OCI-LY7 (cell line): ENCODE measurements around the gene DFFB. TPM values are rescaled to one million over a fixed set of nuclear protein-coding genes. Genes with fewer than 3 reads are reported as not detected.

Experiments
- BruUV-seq: library from RNA; stranded (reverse); fragments of 400-500 nt; replicated peaks from 2 replicates; lab custom pipeline; 2021; lab: Mats Ljungman, UMichigan
- CTCF ChIA-PET: fragments of 300-600 bp; sonication (Branson Sonifier 250); formaldehyde crosslinking; loops from one replicate; lab custom pipeline; 2022; ENCODE audit warnings: antibody characterized with exemption; ENCODE audit not compliant: unreplicated experiment; lab: Charles Lee
- POLR2A ChIA-PET: fragments of 300-600 bp; sonication (Branson Sonifier 250); formaldehyde crosslinking; loops from one replicate; lab custom pipeline; 2022; ENCODE audit warnings: antibody characterized with exemption; lab: Charles Lee
- DNase-seq: peaks from one replicate; pipeline ENCODE4 v3.0.0-alpha.2; 2015; ENCODE audit warnings: low spot score
- H2AFZ ChIP-seq: fragments of 200-600 bp; sonication (generic), shearing (Covaris generic); 2 replicates; pipeline ENCODE4 v1.6.1; 2014; ENCODE audit warnings: mild to moderate bottlenecking, antibody characterized with exemption, low read length, moderate library complexity
- H3K27ac ChIP-seq: fragments of 200-600 bp; sonication (generic); 2 replicates; pipeline ENCODE4 v1.5.1; 2014; ENCODE audit warnings: mixed run types, low read depth, mild to moderate bottlenecking, moderate library complexity, low read length, inconsistent platforms; ENCODE audit not compliant: poor library complexity, severe bottlenecking
- H3K36me3 ChIP-seq: fragments of 200-600 bp; sonication (generic); 2 replicates; pipeline ENCODE4 v1.6.1; 2014; ENCODE audit warnings: mild to moderate bottlenecking, antibody characterized with exemption, low read length, moderate library complexity, mixed read lengths; ENCODE audit not compliant: insufficient read depth
- H3K4me1 ChIP-seq: fragments of 200-600 bp; sonication (generic); 2 replicates; pipeline ENCODE4 v1.5.1; 2014; ENCODE audit warnings: mild to moderate bottlenecking, low read length; ENCODE audit not compliant: insufficient read depth, poor library complexity, severe bottlenecking
- H3K4me2 ChIP-seq: fragments of 200-600 bp; sonication (generic); 2 replicates; pipeline ENCODE4 v1.6.1; 2014; ENCODE audit warnings: mild to moderate bottlenecking, low read length
- H3K4me3 ChIP-seq: fragments of 200-600 bp; sonication (generic); 2 replicates; pipeline ENCODE4 v1.5.1; 2014; ENCODE audit warnings: mild to moderate bottlenecking, low read depth, low read length; ENCODE audit not compliant: poor library complexity, severe bottlenecking
- H3K79me2 ChIP-seq: fragments of 200-600 bp; sonication (generic); 2 replicates; pipeline ENCODE4 v1.6.1; 2016; ENCODE audit warnings: low read depth, mild to moderate bottlenecking, low read length, moderate library complexity, mixed read lengths; ENCODE audit not compliant: insufficient read depth
- H3K9me2 ChIP-seq: fragments of 200-600 bp; sonication (generic); 2 replicates; pipeline ENCODE4 v1.6.1; 2016; ENCODE audit warnings: mild to moderate bottlenecking, low read length, mixed read lengths; ENCODE audit not compliant: insufficient read depth
- H3K9me3 ChIP-seq: fragments of 200-600 bp; sonication (generic); 2 replicates; pipeline ENCODE4 v1.6.1; 2014; ENCODE audit warnings: mild to moderate bottlenecking, mixed run types, low read length, mixed read lengths
- H4K20me1 ChIP-seq: fragments of 200-600 bp; sonication (generic); 2 replicates; pipeline ENCODE4 v1.6.1; 2014; ENCODE audit warnings: mild to moderate bottlenecking, antibody characterized with exemption, low read length, moderate library complexity, mixed read lengths; ENCODE audit not compliant: insufficient read depth
- CTCF ChIP-seq: fragments of 200-600 bp; sonication (generic); conservative IDR thresholded peaks from 2 replicates; pipeline ENCODE4 v1.5.1; 2014; ENCODE audit warnings: mild to moderate bottlenecking, antibody characterized with exemption, low read length, moderate library complexity, mixed read lengths
- EZH2phosphoT487 ChIP-seq: fragments of 200-600 bp; sonication (generic); IDR thresholded peaks from 2 replicates; pipeline ENCODE4 v1.6.1; 2018; ENCODE audit warnings: low read depth, borderline replicate concordance, mild to moderate bottlenecking, mixed run types, antibody characterized with exemption, low read length, moderate library complexity, mixed read lengths
- intact Hi-C: fragments of 100-400 bp; cut with micrococcal nuclease; formaldehyde crosslinking; loops from one replicate; pipeline ENCODE4 v1.10.0; 2022; ENCODE audit not compliant: unreplicated experiment
- total RNA-seq, 2 experiments: library from RNA; depleted of rRNA in 1 of 2; stranded (reverse); fragments of >200 nt in 1 of 2; shearing (Covaris generic) in 1 of 2; gene quantifications; 2 replicates each; pipeline ENCODE4 v1.2.3, GENCODE V29; 2014 to 2022

DFFB gene
- total RNA-seq, 2 experiments from 2014 or later: 15.2 to 17.9 TPM

- intact Hi-C loops: no loop called here
- TF ChIP-seq CTCF (no peak), EZH2phosphoT487 (no peak)
- BruUV-seq: no TSS peak
- ChIA-PET POLR2A (no interaction called here), CTCF (no interaction called here)
- H3K4me3 ChIP-seq: no peak overlapping the region
- no peaks in the 10 kb centered on the region for H3K9me3 ChIP-seq
- no peak overlapping the region for H3K4me2 ChIP-seq
- DNase-seq: no peak
- peaks cover 73% of the 10 kb centered on the region for H3K36me3 ChIP-seq
- no peaks in the 10 kb centered on the region for H3K9me2 ChIP-seq
- no peak overlapping the region for H3K27ac ChIP-seq
- no peaks in the 10 kb centered on the region for H4K20me1 ChIP-seq
- H3K79me2 ChIP-seq: no peaks in the 10 kb centered on the region
- H3K4me1 ChIP-seq: no peaks in the 10 kb centered on the region
- no peak overlapping the region for H2AFZ ChIP-seq
These were observed 29.4 kb downstream of the DFFB start for GRCh38 chr1:3886691-3887090.

DNA sequence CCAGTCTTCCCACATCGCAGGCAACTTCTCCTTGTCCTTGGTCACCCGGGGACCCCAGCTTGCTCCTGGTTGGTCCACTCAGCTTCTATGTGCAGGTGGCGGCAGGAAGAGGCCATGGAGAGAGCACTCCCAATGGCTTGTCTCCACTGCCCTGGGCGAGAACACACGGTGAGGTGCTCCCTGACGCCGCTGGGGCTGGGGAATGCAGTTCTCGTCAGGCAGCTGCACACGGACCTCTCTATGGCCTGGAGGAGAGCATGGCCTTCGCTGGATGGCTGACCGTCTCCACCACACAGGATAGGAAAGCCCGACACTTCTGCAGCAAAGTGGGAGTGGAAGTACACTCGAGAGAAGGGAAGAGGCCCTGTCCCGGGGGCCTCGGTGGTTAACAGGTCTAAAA is 31.0 kb downstream of the DFFB start:
- Histone ChIP-seq H3K79me2 (peaks cover 8% of the 10 kb centered on the region), H2AFZ (no peak overlapping the region), H3K27ac (no peak overlapping the region), H3K9me2 (no peaks in the 10 kb centered on the region), H3K4me1 (peaks cover 7% of the 10 kb centered on the region), H3K4me3 (no peak overlapping the region), H3K9me3 (no peaks in the 10 kb centered on the region), H4K20me1 (no peaks in the 10 kb centered on the region), H3K4me2 (no peak overlapping the region), H3K36me3 (peaks cover 80% of the 10 kb centered on the region)
- DNase-seq: no peak
- intact Hi-C loops: no loop called here
- POLR2A ChIA-PET: interaction anchor here (1.2 kb wide), 1 partner anchor 11 kb away, joined by 4 read pairs; no protein-coding TSS in a partner anchor
- CTCF ChIA-PET: no interaction called here
- no peak for TF ChIP-seq CTCF
- TF ChIP-seq EZH2phosphoT487: no peak
- BruUV-seq: no TSS peak

DNA sequence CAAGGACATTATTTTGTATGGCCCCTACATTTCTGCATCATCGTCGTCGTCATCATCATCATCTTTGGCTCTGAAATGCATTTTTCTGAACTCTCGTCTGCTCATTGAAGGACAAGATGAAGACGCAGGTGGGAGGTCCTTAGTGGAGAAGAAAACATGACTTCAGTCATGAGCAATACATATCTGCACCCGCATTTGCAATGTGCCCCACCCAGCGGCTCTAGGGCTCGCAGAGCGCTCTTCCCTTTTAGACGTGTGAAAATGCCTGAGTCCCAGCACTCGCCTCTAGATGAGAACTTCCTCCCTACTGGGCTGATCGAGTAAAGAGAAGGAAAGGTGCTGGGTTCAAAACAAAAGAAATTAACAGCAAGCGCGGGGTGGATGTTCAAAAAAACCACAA is 32.7 kb downstream of the DFFB start:
- Histone ChIP-seq H3K4me2 (no peak overlapping the region), H3K4me3 (no peak overlapping the region), H3K36me3 (peaks cover 84% of the 10 kb centered on the region), H3K9me3 (no peaks in the 10 kb centered on the region), H3K9me2 (no peaks in the 10 kb centered on the region), H3K4me1 (peaks cover 11% of the 10 kb centered on the region), H2AFZ (no peak overlapping the region), H3K27ac (no peak overlapping the region), H4K20me1 (no peaks in the 10 kb centered on the region), H3K79me2 (peaks cover 24% of the 10 kb centered on the region)
- intact Hi-C loops: no loop called here
- POLR2A ChIA-PET: no interaction called here
- no TSS peak for BruUV-seq
- CTCF ChIA-PET: no interaction called here
- DNase-seq: no peak
- TF ChIP-seq EZH2phosphoT487 (no peak), CTCF (no peak)
